HG03103 (cell line): Measurements from ENCODE around the gene HRH2.
"Not testable (repeated sequence)": the region's sequence is repeated elsewhere in the genome, so short reads cannot be mapped to it uniquely, and the experiment has no call there.

Source experiments
- ATAC-seq: cut with Tn5 transposase; IDR thresholded peaks from one replicate; pipeline ENCODE4 v1.9.1; 2021; ENCODE audit warnings: low read depth; ENCODE audit not compliant: unreplicated experiment

Gene HRH2

GRCh38 chr5:175642998-175643397, 14.9 kb upstream of the HRH2 start:
- ATAC-seq, result no peak

DNA sequence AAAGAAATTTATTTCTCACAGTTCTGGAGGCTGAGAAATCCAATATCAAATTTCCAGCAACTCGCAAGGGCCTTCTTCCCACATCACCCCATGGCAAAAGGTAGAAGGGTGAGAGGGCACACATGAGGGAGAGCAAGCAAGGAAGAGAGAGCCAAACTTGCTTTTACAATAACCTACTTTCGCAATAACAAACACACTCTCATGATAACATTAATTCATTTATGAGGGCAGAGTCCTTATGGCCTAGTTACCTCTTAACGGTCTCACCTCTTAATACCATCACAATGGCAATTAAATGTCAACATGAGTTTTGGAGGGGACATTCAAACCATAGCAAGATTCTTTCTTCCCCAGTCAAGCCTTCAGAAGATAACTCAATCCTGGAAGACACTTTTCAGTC, 11.6 kb upstream of the HRH2 start:
- ATAC-seq, result no peak

GRCh38 chr5:175649967-175650366, 7.9 kb upstream of the HRH2 start:
- no peak for ATAC-seq

GRCh38 chr5:175650430-175651205, 7.3 kb upstream of the HRH2 start:
- not testable (repeated sequence) for ATAC-seq

DNA sequence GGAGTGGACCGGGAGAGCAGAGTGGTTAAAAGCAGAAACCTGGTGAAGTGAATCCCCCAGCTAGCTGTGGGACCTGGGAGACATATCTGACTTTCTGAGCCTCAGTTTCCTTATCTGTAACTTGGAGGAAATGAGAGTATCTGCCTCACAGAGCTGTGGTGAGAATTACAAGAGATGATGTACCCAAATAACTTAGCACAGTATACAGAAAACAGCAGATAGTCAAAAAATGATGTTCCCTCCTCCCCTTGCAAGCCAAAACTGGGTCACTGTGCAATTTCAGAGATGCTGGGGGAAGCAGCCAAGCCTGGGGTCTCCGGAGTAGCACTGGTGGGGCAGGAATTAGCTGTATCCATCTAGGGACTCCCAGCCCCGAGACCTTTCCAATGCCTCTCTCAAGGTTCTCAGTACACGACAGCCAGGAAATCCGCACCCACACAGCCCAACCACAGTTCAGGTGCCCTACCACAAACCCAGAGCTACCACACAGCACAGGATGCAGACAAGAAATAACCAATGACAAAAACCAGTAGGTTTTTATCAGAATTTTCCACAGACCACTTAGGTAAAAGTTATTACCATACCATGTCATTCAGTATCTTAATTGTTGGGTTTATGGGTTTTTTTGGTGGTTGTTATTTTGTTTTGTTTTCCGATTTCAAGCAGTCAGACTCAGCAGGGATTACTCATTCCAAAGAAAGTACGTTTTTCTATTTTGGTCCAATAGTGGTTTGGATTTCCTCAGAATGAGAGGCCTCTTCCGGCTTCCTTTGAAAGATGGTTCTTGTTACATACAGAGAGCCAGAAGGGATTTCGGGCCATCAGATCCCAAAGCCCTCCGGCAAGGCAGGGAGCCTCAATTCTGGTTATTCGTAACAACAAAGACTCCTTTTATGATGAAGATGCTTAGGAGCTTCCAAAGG, 4.9 kb upstream of the HRH2 start:
- ATAC-seq, result peak; percentile 62

DNA sequence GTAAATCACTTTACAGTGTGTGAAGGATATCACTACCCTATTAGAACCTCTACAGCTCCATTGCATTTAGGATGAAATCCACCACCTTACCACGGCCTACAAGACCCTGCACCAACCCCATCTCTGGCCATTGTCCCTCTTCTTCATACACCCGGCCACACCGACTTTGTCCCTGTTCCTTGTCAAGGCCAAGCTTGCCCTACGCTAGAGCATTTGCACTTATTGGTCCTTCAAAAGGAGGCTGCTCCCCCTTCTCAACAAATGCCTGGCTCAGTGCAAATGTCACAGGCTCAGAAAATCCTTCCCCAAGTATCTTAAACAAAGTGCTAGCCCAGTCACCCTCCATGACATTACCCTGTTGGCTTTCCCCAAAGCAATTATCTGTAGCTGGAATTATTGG, 4.1 kb upstream of the HRH2 start:
- ATAC-seq, result no peak

GRCh38 chr5:175654339-175654738, 3.5 kb upstream of the HRH2 start:
- ATAC-seq, result no peak

DNA sequence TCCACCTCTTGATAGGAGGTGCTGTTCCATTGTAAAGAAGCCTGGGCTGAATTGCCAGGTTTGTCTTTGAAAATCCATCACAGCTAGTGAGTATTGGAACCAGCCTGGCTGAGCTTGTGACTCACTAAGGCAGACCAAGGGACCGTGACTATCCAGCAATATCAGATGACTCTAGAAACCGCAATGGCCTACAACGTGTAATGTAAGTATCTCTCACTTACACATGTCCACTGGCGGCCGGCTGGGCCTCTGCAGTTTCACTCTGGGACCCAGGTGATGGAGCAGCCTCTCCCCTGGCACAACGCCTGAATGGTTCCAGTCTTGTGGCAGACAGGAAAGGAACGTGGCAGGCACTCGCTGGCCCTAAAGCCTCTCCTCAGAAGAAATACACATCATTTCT, 3.1 kb upstream of the HRH2 start:
- ATAC-seq, result no peak

- no peak for ATAC-seq
Observed at GRCh38 chr5:175655411-175655810, 2.5 kb upstream of the HRH2 start.

- no peak for ATAC-seq
Observed at GRCh38 chr5:175656966-175657365, 905 bp upstream of the HRH2 start.

GRCh38 chr5:175658299-175659145, 651 bp downstream of the HRH2 start:
- ATAC-seq, result no peak

DNA sequence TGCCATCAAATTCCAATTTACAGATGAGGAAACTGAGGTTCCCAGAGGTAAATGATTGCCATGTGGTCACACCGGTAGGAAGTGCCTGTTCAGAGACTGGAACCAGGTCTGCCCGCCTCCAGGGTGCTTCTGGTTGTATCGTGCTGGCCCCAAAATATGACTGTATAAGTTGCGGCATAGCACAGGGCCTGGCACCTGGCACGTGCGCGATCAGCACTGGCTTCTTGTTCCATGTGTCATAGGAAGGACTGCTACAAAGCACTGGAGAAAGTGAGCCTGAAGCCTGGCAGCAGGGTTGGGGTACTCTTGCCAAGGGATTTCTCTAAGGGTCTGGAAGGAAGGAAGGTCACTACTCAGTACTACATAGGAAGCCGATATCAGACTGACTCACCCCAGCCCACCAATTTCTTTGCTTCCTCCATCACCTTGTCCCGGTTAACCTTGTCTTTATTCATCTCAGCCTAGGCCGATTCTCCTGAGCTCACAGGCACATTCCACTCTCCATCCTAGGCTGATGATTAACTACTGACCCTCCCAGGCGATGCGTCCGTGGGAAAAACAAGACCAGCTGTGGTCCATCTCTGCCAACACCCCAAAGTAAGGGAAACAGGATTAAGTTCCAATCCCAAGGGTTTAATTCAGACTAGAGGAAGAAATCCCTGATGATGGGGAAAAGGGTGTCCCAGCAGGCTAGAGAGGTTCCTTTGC, 1.8 kb downstream of the HRH2 start:
- ATAC-seq, result no peak

DNA sequence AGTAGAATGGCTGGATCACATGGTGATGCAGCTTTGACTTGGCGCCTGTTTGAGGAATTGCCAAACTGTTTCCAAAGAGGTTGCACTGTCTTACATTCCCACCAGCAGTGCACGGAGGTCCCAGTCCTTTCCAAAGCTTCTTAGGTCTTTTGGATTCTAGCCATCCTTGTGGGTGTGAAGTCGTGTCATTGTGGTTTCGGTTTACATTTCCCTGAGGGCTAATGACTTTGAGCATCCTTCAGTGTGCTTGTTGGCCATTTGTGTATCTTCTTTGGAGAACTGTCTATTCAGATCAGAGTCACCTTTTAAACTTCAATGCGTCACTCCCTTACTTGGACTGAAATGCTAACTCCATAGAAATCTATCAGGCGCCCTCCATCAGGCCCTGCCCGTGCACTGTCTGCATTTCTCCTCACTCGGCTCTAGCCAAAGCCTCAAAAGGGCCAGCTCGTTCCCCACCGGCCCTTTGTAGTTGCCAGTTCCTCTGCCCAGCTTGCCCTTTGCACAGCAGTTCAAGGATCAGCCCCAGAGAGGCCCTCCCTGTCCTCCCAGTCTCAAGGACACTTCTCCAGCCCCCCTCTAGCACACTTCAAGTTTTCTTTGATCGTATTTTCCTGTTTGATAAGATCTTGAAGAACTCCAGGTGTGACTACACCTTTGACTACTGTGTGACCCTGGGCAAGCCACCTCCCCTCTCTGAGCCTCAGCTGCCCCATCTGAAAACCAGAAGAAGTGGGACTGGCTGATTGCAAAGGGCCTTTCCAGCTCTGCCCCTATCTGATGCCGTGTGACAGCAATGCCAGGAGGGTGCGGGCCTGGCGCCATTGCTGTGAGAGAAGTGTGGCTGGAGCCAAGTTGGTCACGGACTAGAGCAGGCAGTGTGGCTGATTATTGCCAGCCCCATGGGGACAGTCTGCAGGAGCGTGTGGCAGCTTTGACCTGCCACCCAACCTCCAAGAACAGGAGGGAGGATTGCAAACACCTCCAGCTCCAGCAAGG, 5.6 kb downstream of the HRH2 start:
- ATAC-seq, result no peak

GRCh38 chr5:175664723-175665122, 6.9 kb downstream of the HRH2 start:
- ATAC-seq, result no peak

- ATAC-seq, result no peak
Observed at GRCh38 chr5:175666216-175666615, 8.3 kb downstream of the HRH2 start.

DNA sequence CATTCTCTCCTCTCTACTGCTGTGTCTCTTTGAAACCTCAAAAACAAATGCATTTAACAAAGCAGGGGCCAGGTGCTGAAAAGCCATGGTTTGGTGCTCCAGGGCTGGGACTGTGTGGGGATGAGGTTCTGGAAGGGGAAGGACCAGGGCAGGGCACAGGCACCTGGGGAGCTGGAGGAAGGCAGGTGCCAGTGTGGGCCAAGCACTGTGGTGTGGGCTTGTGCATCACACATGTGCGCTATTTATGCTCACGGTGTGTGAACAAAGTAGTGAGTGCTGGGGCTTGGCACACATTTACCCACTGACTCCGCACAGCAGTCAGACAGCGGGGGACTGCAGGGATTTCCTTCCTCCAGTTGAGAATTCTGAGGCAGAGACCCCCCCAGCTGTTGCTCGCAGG, 10.1 kb downstream of the HRH2 start:
- ATAC-seq, result no peak

- ATAC-seq, result no peak
Observed at GRCh38 chr5:175670372-175670771, 12.5 kb downstream of the HRH2 start.

- no peak for ATAC-seq
Observed at GRCh38 chr5:175671013-175671412, 13.1 kb downstream of the HRH2 start.
